Measurements from ENCODE around the gene PEX10.

The PEX10 gene

GRCh38 chr1:2372551-2373490 is 39.5 kb downstream of the PEX10 start:
- no peak for DNase-seq

DNA sequence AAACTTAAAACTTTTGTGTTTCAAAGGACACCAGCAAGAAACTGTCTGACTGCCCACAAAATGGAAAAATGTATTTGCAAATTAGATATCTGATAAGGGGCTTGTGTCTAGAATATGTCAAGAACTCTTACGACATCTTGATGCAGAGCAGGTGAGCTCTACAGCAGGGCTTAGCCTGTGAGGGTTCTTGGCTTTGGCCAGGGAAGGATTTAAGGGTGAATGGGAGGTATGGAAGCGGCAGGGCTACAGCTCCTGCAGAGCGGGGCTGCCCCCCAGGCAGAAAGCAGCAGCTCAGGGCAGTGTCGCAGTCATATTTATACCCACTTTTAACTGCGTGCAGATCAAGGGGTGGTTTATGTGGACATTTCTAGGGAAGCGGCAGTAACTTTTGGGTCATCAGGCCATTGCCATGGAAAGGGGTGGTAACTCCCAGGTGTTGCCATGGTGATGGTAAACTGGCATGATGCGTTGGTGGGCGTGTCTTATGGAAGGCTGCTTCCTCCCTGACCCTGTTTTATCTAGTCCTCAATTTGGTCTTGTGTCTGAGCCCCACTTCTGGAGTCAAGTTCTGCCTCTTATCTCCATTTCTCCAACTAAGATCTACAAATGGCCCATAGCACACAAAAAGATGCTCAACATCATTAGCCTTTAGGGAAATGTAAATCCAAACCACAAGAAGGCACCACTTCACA is 44.2 kb downstream of the PEX10 start:
- DNase-seq: no peak

GRCh38 chr1:2363847-2364513 is 48.4 kb downstream of the PEX10 start:
- DNase-seq: no peak

DNA sequence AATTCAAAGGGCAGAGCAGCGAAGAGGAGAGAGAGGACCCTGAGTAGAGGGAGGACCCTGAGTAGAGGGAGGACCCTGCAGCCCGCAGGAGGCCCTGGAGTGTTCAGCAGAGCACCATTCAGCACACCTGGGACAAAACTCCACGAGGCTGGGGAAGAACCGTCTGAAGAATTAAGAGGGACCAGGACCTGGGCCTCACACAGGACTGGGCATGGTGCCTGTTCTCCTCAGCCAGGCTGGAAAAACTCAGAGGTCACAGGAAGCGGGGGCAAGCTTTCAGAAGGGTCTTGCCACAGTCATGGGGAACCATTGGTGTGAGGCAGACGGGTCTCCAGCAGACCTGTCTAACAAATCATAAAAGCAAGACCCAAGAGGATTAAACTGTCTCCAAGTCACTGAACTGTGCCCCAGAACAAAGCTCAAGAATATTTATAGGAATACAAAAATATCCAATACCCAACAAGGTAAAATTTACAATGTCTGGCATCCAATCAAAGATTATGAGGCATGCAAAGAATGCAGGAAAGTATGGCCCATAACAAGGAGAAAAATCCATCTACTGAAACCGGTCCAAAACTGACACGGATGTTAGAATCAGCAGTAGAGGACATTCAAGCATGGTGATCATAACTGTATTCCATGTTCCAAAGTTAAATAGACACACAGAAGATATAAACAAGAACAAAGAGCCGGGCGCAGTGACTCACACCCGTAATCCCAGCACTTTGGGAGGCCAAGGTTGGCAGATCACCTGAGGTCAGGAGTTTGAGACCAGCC is 51.6 kb downstream of the PEX10 start:
- no peak for DNase-seq

DNA sequence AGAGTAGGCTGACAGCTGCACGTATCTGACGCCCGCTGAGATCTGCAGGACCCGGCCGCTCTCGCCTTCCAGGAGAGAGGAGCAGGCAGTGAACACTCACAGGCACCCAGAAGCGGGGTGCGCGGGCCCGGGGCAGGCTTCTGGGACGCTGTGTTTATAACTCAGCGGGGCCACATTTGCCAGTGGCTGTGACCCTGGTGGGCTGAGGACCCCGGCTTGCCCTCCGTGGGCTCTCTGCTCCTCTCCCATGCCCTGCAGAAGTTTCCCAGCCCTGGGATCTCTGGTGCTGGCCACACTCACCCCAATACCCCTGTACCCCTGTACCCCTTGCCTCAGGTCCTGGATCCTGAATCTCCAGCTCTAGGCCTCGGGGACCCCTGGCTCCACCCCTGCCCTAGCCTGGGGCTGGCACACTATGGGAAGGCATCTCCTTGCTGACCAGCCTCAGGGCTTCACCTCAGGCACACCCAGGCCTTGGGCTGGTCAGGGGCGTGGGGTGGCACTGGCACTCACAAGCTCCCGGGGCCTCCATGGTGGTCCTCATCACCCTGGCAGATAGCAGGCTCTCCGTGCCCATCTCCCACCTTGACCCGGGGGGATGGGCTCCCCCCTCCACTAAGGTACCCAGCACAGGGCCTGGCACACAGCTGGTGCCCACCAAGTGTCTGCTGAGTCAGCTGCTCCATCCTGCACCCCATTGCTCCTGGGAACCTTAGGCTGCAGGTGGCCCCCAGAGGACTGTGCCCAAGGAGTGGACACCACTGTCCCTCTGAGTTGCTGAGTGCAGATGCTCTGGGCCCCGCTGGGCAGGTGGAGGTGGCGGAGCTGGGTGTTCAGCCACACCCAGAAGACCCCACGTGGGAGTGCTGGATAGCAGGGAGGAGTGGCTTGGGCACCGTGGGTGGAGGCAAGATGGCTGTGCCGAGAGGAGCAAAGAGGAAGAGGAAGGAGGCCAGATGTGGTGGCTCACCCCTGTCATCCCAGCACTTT is 53.4 kb downstream of the PEX10 start:
- no peak for DNase-seq

DNA sequence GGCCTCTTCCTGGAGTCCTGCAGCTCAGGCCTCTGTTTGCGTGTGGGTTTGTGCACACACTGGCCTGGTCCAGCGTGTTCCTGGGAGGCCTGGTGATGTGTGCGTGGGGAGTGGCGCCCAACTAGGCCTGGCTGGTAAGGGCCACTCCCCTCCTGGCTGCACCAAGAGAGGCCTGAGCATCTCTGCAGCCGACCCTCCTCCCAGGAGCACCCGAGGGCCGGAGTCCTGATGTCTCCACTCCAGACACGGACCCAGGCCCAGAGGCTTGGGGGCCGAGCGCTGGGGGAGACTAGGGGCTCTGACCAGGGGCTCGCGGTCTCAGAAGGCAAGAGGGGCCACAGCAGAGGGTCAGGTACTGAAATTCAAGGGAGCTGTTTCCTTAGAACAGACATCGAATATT is 54.3 kb downstream of the PEX10 start:
- no peak for DNase-seq

GRCh38 chr1:2356911-2357845 is 55.2 kb downstream of the PEX10 start:
- DNase-seq: no peak

- no peak for DNase-seq
Measured at GRCh38 chr1:2356401-2356800, 56.0 kb downstream of the PEX10 start.

GRCh38 chr1:2355373-2356261 is 56.7 kb downstream of the PEX10 start:
- DNase-seq: no peak

DNA sequence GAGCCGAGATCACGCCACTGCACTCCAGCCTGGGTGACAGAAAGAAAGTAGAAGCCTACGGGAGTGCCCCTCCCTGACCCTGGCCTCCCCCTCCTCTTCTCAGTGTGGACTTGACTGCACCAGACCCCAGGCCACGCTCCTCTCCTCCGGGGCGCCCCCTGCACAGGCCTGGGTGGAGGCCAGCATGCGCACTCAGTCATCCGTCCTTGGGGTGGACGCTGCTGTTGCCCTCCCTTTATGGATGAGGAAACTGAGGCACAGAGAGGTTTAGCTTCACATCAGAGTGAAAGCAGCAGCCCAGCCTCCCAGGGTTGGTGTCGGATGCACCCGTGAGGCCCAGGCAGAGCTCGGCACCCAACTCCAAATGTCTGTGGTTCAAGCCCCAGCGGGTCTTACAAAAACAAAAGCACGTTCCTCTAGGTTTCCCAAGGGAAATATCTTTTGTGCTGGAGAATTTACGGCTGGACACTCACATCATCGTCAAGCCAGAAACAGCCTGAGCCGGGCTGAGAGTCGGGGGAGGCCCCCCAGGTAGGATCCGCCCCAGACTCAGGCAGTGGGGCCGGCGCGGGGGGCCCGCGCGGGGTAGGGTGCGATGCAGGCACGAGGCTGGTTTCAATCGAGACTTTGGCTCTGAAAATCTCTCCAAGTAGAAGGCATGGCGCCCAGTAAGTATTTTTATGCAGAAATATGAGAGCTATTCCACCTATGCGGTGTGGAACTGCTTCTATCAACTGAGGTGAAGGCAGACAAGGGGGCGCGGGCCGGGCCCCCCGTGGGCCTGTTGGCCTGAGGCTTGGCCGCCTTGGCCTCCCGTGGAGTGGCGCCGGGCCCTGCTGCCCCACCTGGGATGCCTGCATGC is 57.6 kb downstream of the PEX10 start:
- DNase-seq: no peak
